Measurements from ENCODE around the gene RUFY4.

The RUFY4 gene

GRCh38 chr2:218068721-218069334 lies at the start of gene RUFY4:
TSS of gene RUFY4 (plus strand) at chr2:218069253. CDS start at chr2:218070606, 1,353 bp downstream.
- peak; percentile 66 for DNase-seq (ENCODE audit: low spot score)

- no peak for DNase-seq (ENCODE audit: low spot score)
Observed at GRCh38 chr2:218019411-218020060, 49.5 kb upstream of the RUFY4 start.

GRCh38 chr2:218020281-218020680 lies 48.8 kb upstream of the RUFY4 start:
- DNase-seq (ENCODE audit: low spot score), result no peak

GRCh38 chr2:218020966-218021535 lies 48.0 kb upstream of the RUFY4 start:
- DNase-seq (ENCODE audit: low spot score), result no peak

GRCh38 chr2:218021536-218022071 lies 47.4 kb upstream of the RUFY4 start:
- DNase-seq (ENCODE audit: low spot score), result no peak

GRCh38 chr2:218022131-218022850 lies 46.8 kb upstream of the RUFY4 start:
- DNase-seq (ENCODE audit: low spot score), result no peak

GRCh38 chr2:218022851-218023530 lies 46.1 kb upstream of the RUFY4 start:
- no peak for DNase-seq (ENCODE audit: low spot score)

GRCh38 chr2:218023636-218024035 lies 45.4 kb upstream of the RUFY4 start:
- no peak for DNase-seq (ENCODE audit: low spot score)

GRCh38 chr2:218024336-218024735 lies 44.7 kb upstream of the RUFY4 start:
- no peak for DNase-seq (ENCODE audit: low spot score)

- DNase-seq (ENCODE audit: low spot score), result no peak
Observed at GRCh38 chr2:218024871-218025270, 44.2 kb upstream of the RUFY4 start.

GRCh38 chr2:218026244-218026643 lies 42.8 kb upstream of the RUFY4 start:
- DNase-seq (ENCODE audit: low spot score), result no peak

- no peak for DNase-seq (ENCODE audit: low spot score)
Observed at GRCh38 chr2:218026676-218027425, 42.2 kb upstream of the RUFY4 start.

- DNase-seq (ENCODE audit: low spot score), result peak; percentile 2
Observed at GRCh38 chr2:218027426-218028188, 41.4 kb upstream of the RUFY4 start.

GRCh38 chr2:218028189-218028495 lies 40.9 kb upstream of the RUFY4 start:
- peak; percentile 5 for DNase-seq (ENCODE audit: low spot score)

GRCh38 chr2:218028562-218029348 lies 40.3 kb upstream of the RUFY4 start:
- peak; percentile 3 for DNase-seq (ENCODE audit: low spot score)

- DNase-seq (ENCODE audit: low spot score), result peak; percentile 4
Observed at GRCh38 chr2:218029366-218030360, 39.4 kb upstream of the RUFY4 start.

GRCh38 chr2:218030409-218031195 lies 38.5 kb upstream of the RUFY4 start:
- peak; percentile 1 for DNase-seq (ENCODE audit: low spot score)

GRCh38 chr2:218031261-218031660 lies 37.8 kb upstream of the RUFY4 start:
- no peak for DNase-seq (ENCODE audit: low spot score)

All from D341Med (cell line).